HepG2 (cell line): ENCODE results near the gene NR3C2. TPM values are rescaled to one million over a fixed set of nuclear protein-coding genes. Genes with fewer than 3 reads are reported as not detected.

Source experiments
- ATAC-seq: fragments of 200-7000 bp; cut with Tn5 transposase; 3 replicates; pipeline ENCODE4 v1.9.1; 2020; ENCODE audit warnings: mild to moderate bottlenecking, moderate library complexity
- BruUV-seq: library from RNA; stranded (reverse); fragments of 400-500 nt; replicated peaks from 2 replicates; lab custom pipeline; 2021; lab: Mats Ljungman, UMichigan
- CTCF ChIA-PET: fragments of 300-600 bp; formaldehyde crosslinking; extraction: SDS; loops from one replicate; lab custom pipeline; 2021; ENCODE audit warnings: low total read pairs, inconsistent platforms, low intra/inter-chr PET ratio; lab: Yijun Ruan, JAX
- POLR2A ChIA-PET: fragments of 350-600 bp; sonication (Branson Sonifier 250); formaldehyde crosslinking; loops from one replicate; lab custom pipeline; 2020; ENCODE audit warnings: antibody characterized with exemption, inconsistent platforms; lab: Yijun Ruan, JAX
- DNase-seq: peaks from one replicate; pipeline ENCODE4 v3.0.0-alpha.2; 2015; ENCODE audit warnings: low spot score
- FAIRE-seq: peaks from 3 replicates; lab custom pipeline; 2011; peaks lifted over from hg19 to GRCh38; lab: Jason Lieb, UNC
- H2AFZ ChIP-seq: one replicate; pipeline ENCODE4 v1.6.1; 2011; ENCODE audit warnings: low read length, inconsistent platforms
- H3K27ac ChIP-seq: fragments of 300-600 bp; 3 replicates; pipeline ENCODE4 v1.8.0; 2011; ENCODE audit warnings: mixed run types, mild to moderate bottlenecking, mixed read lengths, low read length, inconsistent platforms; ENCODE audit not compliant: insufficient read depth; ENCODE audit errors: extremely low read length
- H3K27me3 ChIP-seq, 2 experiments: fragments of 200-600 bp in 1 of 2; 2 replicates in 1 of 2; 3 replicates in 1 of 2; pipeline versions ENCODE4 v1.6.0 to v1.8.0; 2011; ENCODE audit warnings: low read length in 2 of 2, mild to moderate bottlenecking in 2 of 2, moderate library complexity in 2 of 2, inconsistent platforms in 1 of 2; ENCODE audit not compliant: insufficient read depth in 2 of 2, control insufficient read depth in 1 of 2
- H3K36me3 ChIP-seq, 2 experiments: fragments of 200-600 bp in 1 of 2; replicated peaks in 1 of 2; 2 replicates in 1 of 2; 3 replicates in 1 of 2; pipeline versions ENCODE4 v1.5.1 to v1.8.0; 2011; ENCODE audit warnings: low read length in 2 of 2, inconsistent platforms in 1 of 2; ENCODE audit not compliant: insufficient read depth in 2 of 2, control insufficient read depth in 1 of 2
- H3K4me1 ChIP-seq: 2 replicates; pipeline ENCODE4 v1.5.1; 2012; ENCODE audit warnings: low read length, inconsistent platforms; ENCODE audit not compliant: insufficient read depth
- H3K4me2 ChIP-seq: 2 replicates; pipeline ENCODE4 v1.6.0; 2011; ENCODE audit warnings: low read depth, low read length, inconsistent platforms
- H3K4me3 ChIP-seq, 3 experiments: fragments of 200-600 bp in 1 of 3; sonication (generic), shearing (Covaris generic) in 1 of 3; replicated peaks in 1 of 3; 2 replicates each; pipeline ENCODE4 v1.5.1; 2011 to 2016; ENCODE audit warnings: low read length in 3 of 3, inconsistent platforms in 2 of 3, low read depth in 2 of 3, mild to moderate bottlenecking in 2 of 3, control low read depth in 1 of 3, mixed read lengths in 1 of 3; ENCODE audit not compliant: insufficient read depth in 1 of 3
- H3K79me2 ChIP-seq: one replicate; pipeline ENCODE4 v1.6.1; 2011; ENCODE audit warnings: low read length, inconsistent platforms; ENCODE audit not compliant: insufficient read depth
- H3K9ac ChIP-seq: 2 replicates; pipeline ENCODE4 v1.6.0; 2011; ENCODE audit warnings: mild to moderate bottlenecking, low read depth, low read length, inconsistent platforms; ENCODE audit not compliant: insufficient read depth
- H3K9me3 ChIP-seq: 2 replicates; pipeline ENCODE4 v1.5.1; 2012; ENCODE audit warnings: mild to moderate bottlenecking, low read length
- H4K20me1 ChIP-seq: 2 replicates; pipeline ENCODE4 v1.6.0; 2011; ENCODE audit warnings: inconsistent platforms, mild to moderate bottlenecking, low read length, moderate library complexity; ENCODE audit not compliant: insufficient read depth
- BRCA1 ChIP-seq: sonication (generic); formaldehyde crosslinking; IDR thresholded peaks from 2 replicates; pipeline ENCODE4 v1.4.0; 2020; ENCODE audit warnings: missing genetic modification reagents
- FOXO4 ChIP-seq: sonication (generic); formaldehyde crosslinking; conservative IDR thresholded peaks from 2 replicates; pipeline ENCODE4 v1.8.1; 2023; ENCODE audit warnings: missing genetic modification reagents
- HNRNPH1 ChIP-seq: fragments of 200-400 bp; formaldehyde crosslinking; optimal IDR thresholded peaks from 2 replicates; pipeline ENCODE3; 2017; ENCODE audit warnings: mild to moderate bottlenecking, low read depth, low read length
- REL ChIP-seq: sonication (generic); formaldehyde crosslinking; conservative IDR thresholded peaks from 2 replicates; pipeline ENCODE4 v1.8.0; 2022; ENCODE audit warnings: mild to moderate bottlenecking, missing genetic modification reagents, moderate library complexity
- SRSF4 ChIP-seq: fragments of 200-400 bp; formaldehyde crosslinking; IDR thresholded peaks from one replicate; pipeline ENCODE4 v1.6.1; 2018; ENCODE audit warnings: mild to moderate bottlenecking, low read depth, low read length, moderate library complexity; ENCODE audit not compliant: poor library complexity, severe bottlenecking
- TOE1 ChIP-seq: sonication (generic); formaldehyde crosslinking; IDR thresholded peaks from 2 replicates; pipeline ENCODE4 v1.4.0; 2020; ENCODE audit warnings: mild to moderate bottlenecking, missing genetic modification reagents
- ZNF180 ChIP-seq: sonication (generic); formaldehyde crosslinking; IDR thresholded peaks from 2 replicates; pipeline ENCODE4 v1.4.0; 2020; ENCODE audit warnings: low read depth, missing genetic modification reagents, borderline replicate concordance
- ZNF674 ChIP-seq: sonication (generic); formaldehyde crosslinking; IDR thresholded peaks from 2 replicates; pipeline ENCODE4 v1.5.0; 2020; ENCODE audit warnings: low read depth, mild to moderate bottlenecking, missing genetic modification reagents
- ZNF710 ChIP-seq: sonication (generic); formaldehyde crosslinking; IDR thresholded peaks from 2 replicates; pipeline ENCODE4 v1.5.0; 2020; ENCODE audit warnings: mild to moderate bottlenecking, missing genetic modification reagents, borderline replicate concordance
- ZNF879 ChIP-seq: sonication (generic); formaldehyde crosslinking; IDR thresholded peaks from 2 replicates; pipeline ENCODE4 v1.8.1; 2023; ENCODE audit warnings: missing genetic modification reagents
- ZNF891 ChIP-seq: sonication (generic); formaldehyde crosslinking; IDR thresholded peaks from 2 replicates; pipeline ENCODE4 v1.5.0; 2020; ENCODE audit warnings: mild to moderate bottlenecking, missing genetic modification reagents
- WGBS: methylation state at CpG from one replicate; pipeline ENCODE4 v1.1.6; 2017; ENCODE audit warnings: low lambda C conversion rate; 5-methylcytosine and 5-hydroxymethylcytosine counted together
- in situ Hi-C: cut with HindIII; loops from 2 replicates; pipeline ENCODE4 v1.10.0; 2017; ENCODE audit warnings: low pct_unique_long_range_greater_than_20kb; ENCODE audit not compliant: extremely low pct_ligation_motif_present
- intact Hi-C: fragments of 100-400 bp; cut with micrococcal nuclease; formaldehyde crosslinking; loops from one replicate; pipeline ENCODE4 v1.10.0; 2022; ENCODE audit not compliant: unreplicated experiment
- polyA plus RNA-seq, 8 experiments: library from polyadenylated mRNA; depleted of rRNA in 3 of 8; stranded (reverse) in 7 of 8; unstranded in 1 of 8; fragments of >200 nt; fragmentation: Illumina TruSeq in 4 of 8; extraction: Trizol in 4 of 8; gene quantifications; 2 replicates each; pipeline versions ENCODE4 v1.2.1 to v1.2.3, GENCODE V29; 2011 to 2016; ENCODE audit warnings: low read depth in 4 of 8, missing spikeins in 1 of 8, mixed read lengths in 1 of 8; ENCODE audit not compliant: insufficient read depth in 1 of 8
- total RNA-seq, 5 experiments: library from RNA; depleted of rRNA; stranded (reverse); fragments of >200 nt; fragmentation: Illumina TruSeq; extraction: Trizol; gene quantifications; 2 replicates each; pipeline ENCODE4 v1.2.3, GENCODE V29; 2016; ENCODE audit warnings: low read depth in 1 of 5

The NR3C2 gene
- total and polyA plus RNA-seq, 2 of the 13 experiments (the other 11 are each of a cell fraction or from before 2014, with no cell fraction given), result 0.26 to 0.46 TPM

- in situ Hi-C loops, result no loop called here
- CTCF ChIA-PET, result no interaction called here
Observed at GRCh38 chr4:148380291-148380690, 61.9 kb downstream of the NR3C2 start.

More at GRCh38 chr4:148380291-148380690, 61.9 kb downstream of the NR3C2 start:
- H3K27ac ChIP-seq, result no peak overlapping the region
- peaks cover 26% of the 10 kb centered on the region for H3K4me1 ChIP-seq
- H3K4me2 ChIP-seq, result no peak overlapping the region
- POLR2A ChIA-PET, result no interaction called here
- H4K20me1 ChIP-seq, result no peaks in the 10 kb centered on the region
- TF ChIP-seq FOXO4 (no peak), TOE1 (CRISPR knock-in tag) (no peak), SRSF4 (no peak), ZNF674 (CRISPR knock-in tag) (no peak), ZNF879 (CRISPR knock-in tag) (no peak), REL (CRISPR knock-in tag) (no peak), ZNF180 (CRISPR knock-in tag) (no peak), HNRNPH1 (no peak), ZNF710 (CRISPR knock-in tag) (no peak), ZNF891 (CRISPR knock-in tag) (no peak), BRCA1 (CRISPR knock-in tag) (no peak)
- TF ChIP-seq, all 625 proteins: peak for 0
- no peak overlapping the region for H2AFZ ChIP-seq
- DNase-seq (no peak), FAIRE-seq (no peak), ATAC-seq (no peak)
- no peaks in the 10 kb centered on the region for H3K79me2 ChIP-seq
- no peaks in the 10 kb centered on the region for H3K27me3 ChIP-seq
- intact Hi-C loops, result no loop called here
- WGBS, result 57% methylated on average over 4 of the region's 4 CpGs
- no peaks in the 10 kb centered on the region for H3K36me3 ChIP-seq
- BruUV-seq, result no TSS peak
- no peak overlapping the region for H3K9ac ChIP-seq
- no peaks in the 10 kb centered on the region for H3K9me3 ChIP-seq
- no peak overlapping the region for H3K4me3 ChIP-seq
